ENCODE measurements around the gene ZNF85. TPM values are rescaled to one million over a fixed set of nuclear protein-coding genes. Genes with fewer than 3 reads are reported as not detected.

The ZNF85 gene
- total and polyA plus RNA-seq, 2 of the 13 experiments (the other 11 are each of a cell fraction or from before 2014, with no cell fraction given), result 1.1 to 3.7 TPM

DNA sequence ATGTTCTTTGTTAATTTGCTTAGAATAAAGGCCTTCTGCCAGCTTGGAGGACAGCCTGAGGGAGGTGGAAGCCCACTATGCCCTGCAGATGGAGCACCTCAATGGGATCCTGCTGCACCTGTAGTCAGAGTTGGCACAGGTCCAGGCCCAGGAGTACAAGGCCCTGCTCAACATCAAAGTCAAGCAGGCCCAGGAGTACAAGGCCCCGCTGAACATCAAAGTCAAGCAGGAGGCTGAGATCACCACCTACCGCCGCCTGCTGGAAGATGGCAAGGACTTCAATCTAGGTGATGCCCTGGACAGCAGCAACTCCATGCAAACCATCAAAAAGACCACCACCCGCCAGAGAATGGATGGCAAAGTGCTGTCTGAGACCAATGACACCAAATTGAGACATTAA, 41.7 kb downstream of the ZNF85 start:
- FAIRE-seq (no peak), DNase-seq (ENCODE audit: low spot score) (peak; percentile 13), ATAC-seq (peak; percentile 31; the same call in 1 of the 3 replicates)
- peaks cover 41% of the 10 kb centered on the region for H3K9me3 ChIP-seq (ENCODE audit: low read length)
- BruUV-seq (replicated peaks), result no TSS peak
- no peaks in the 10 kb centered on the region for H4K20me1 ChIP-seq (ENCODE audit: insufficient read depth, low read length)
- H3K79me2 ChIP-seq (ENCODE audit: insufficient read depth, low read length), result no peaks in the 10 kb centered on the region
- CTCF ChIA-PET (ENCODE audit: low intra/inter-chr PET ratio, low total read pairs), result no interaction called here
- H3K27ac ChIP-seq (ENCODE audit: extremely low read length, insufficient read depth, low read length), result no peak overlapping the region
- no peak overlapping the region for H2AFZ ChIP-seq (ENCODE audit: low read length)
- no peaks in the 10 kb centered on the region for H3K36me3 ChIP-seq (replicated peaks in 1 of 2; ENCODE audit: control insufficient read depth in 1 of 2, insufficient read depth in 2 of 2, low read length in 2 of 2)
- in situ Hi-C loops (cut with HindIII; ENCODE audit: extremely low pct_ligation_motif_present, low pct_unique_long_range_greater_than_20kb), result no loop called here
- H3K4me3 ChIP-seq (replicated peaks in 1 of 3; ENCODE audit: insufficient read depth in 1 of 3, low read depth in 2 of 3, low read length in 3 of 3), result no peak overlapping the region
- H3K4me1 ChIP-seq (ENCODE audit: insufficient read depth, low read length), result no peaks in the 10 kb centered on the region
- H3K9ac ChIP-seq (ENCODE audit: insufficient read depth, low read depth, low read length), result no peak overlapping the region
- H3K27me3 ChIP-seq (ENCODE audit: control insufficient read depth in 1 of 2, insufficient read depth in 2 of 2, low read length in 2 of 2), result no peaks in the 10 kb centered on the region; a peak in 1 of 5 replicates
- POLR2A ChIA-PET, result no interaction called here
- intact Hi-C loops (cut with micrococcal nuclease; ENCODE audit: unreplicated experiment), result no loop called here
- no peak overlapping the region for H3K4me2 ChIP-seq (ENCODE audit: low read depth, low read length)
- WGBS (ENCODE audit: low lambda C conversion rate), result 33% methylated on average over 1 of the region's 4 CpGs
- TF ChIP-seq KDM5A (IDR thresholded peaks at IDR 0.05; ENCODE audit: borderline replicate concordance, low read length) (no peak), ZNF263 (CRISPR knock-in tag; IDR thresholded peaks at IDR 0.05) (peak; percentile 48; the same call in 1 of the 2 replicates), SSRP1 (CRISPR knock-in tag; IDR thresholded peaks at IDR 0.05) (no peak), ZFX (CRISPR knock-in tag; IDR thresholded peaks at IDR 0.05; ENCODE audit: low read depth) (0 out of 2 replicates have a peak, but pooled peaks have one; percentile 21), STAG1 (CRISPR knock-in tag; IDR thresholded peaks at IDR 0.05) (peak; percentile 46), MAFF (IDR thresholded peaks at IDR 0.05; ENCODE audit: low read depth, low read length) (no peak), TCF7 (IDR thresholded peaks at IDR 0.05; ENCODE audit: low read depth) (peak; percentile 52), ZFY (CRISPR knock-in tag; IDR thresholded peaks at IDR 0.05) (0 out of 2 replicates have a peak, but pooled peaks have one; percentile 27)
- TF ChIP-seq, protein P1, sequence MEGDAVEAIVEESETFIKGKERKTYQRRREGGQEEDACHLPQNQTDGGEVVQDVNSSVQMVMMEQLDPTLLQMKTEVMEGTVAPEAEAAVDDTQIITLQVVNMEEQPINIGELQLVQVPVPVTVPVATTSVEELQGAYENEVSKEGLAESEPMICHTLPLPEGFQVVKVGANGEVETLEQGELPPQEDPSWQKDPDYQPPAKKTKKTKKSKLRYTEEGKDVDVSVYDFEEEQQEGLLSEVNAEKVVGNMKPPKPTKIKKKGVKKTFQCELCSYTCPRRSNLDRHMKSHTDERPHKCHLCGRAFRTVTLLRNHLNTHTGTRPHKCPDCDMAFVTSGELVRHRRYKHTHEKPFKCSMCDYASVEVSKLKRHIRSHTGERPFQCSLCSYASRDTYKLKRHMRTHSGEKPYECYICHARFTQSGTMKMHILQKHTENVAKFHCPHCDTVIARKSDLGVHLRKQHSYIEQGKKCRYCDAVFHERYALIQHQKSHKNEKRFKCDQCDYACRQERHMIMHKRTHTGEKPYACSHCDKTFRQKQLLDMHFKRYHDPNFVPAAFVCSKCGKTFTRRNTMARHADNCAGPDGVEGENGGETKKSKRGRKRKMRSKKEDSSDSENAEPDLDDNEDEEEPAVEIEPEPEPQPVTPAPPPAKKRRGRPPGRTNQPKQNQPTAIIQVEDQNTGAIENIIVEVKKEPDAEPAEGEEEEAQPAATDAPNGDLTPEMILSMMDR (CRISPR knock-in tag; IDR thresholded peaks at IDR 0.05), result peak; percentile 52
